GM19240 (cell line): ENCODE data around the gene SEPTIN10.

ENCODE experiments used
- DNase-seq: peaks from one replicate; pipeline ENCODE4 v3.0.0; 2011; ENCODE audit warnings: low spot score; ENCODE audit not compliant: insufficient read length

Gene SEPTIN10

GRCh38 chr2:109523536-109524361, 90.0 kb downstream of the SEPTIN10 start:
- no peak for DNase-seq

GRCh38 chr2:109523121-109523520, 90.6 kb downstream of the SEPTIN10 start:
- DNase-seq, result no peak

- DNase-seq, result no peak
These were observed 91.7 kb downstream of the SEPTIN10 start for GRCh38 chr2:109522063-109522374.

- DNase-seq, result no peak
These were observed 92.3 kb downstream of the SEPTIN10 start for GRCh38 chr2:109521233-109522062.

- no peak for DNase-seq
These were observed 94.3 kb downstream of the SEPTIN10 start for GRCh38 chr2:109519513-109519912.

- DNase-seq, result no peak
These were observed 96.5 kb downstream of the SEPTIN10 start for GRCh38 chr2:109517118-109517889.

- no peak for DNase-seq
These were observed 97.2 kb downstream of the SEPTIN10 start for GRCh38 chr2:109516445-109517117.

- no peak for DNase-seq
These were observed 98.9 kb downstream of the SEPTIN10 start for GRCh38 chr2:109514857-109515256.

- DNase-seq, result peak; percentile 23
These were observed 99.8 kb downstream of the SEPTIN10 start for GRCh38 chr2:109513749-109514588.

GRCh38 chr2:109513230-109513629, 100.5 kb downstream of the SEPTIN10 start:
- DNase-seq, result no peak

- DNase-seq, result no peak
These were observed 101.7 kb downstream of the SEPTIN10 start for GRCh38 chr2:109512076-109512475.

- DNase-seq, result no peak
These were observed 102.6 kb downstream of the SEPTIN10 start for GRCh38 chr2:109511168-109511567.

GRCh38 chr2:109510136-109511028, 103.4 kb downstream of the SEPTIN10 start:
- DNase-seq, result peak; percentile 75

- no peak for DNase-seq
These were observed 105.2 kb downstream of the SEPTIN10 start for GRCh38 chr2:109508556-109508955.

GRCh38 chr2:109507828-109508227, 105.9 kb downstream of the SEPTIN10 start:
- no peak for DNase-seq

GRCh38 chr2:109507217-109507616, 106.5 kb downstream of the SEPTIN10 start:
- no peak for DNase-seq

GRCh38 chr2:109503191-109503590, 110.6 kb downstream of the SEPTIN10 start:
- no peak for DNase-seq

GRCh38 chr2:109501461-109501860, 112.3 kb downstream of the SEPTIN10 start:
- no peak for DNase-seq

GRCh38 chr2:109500910-109501309, 112.9 kb downstream of the SEPTIN10 start:
- DNase-seq, result no peak
